ENCODE results near the gene EHMT1.
"Not testable (repeated sequence)": the region's sequence is repeated elsewhere in the genome, so short reads cannot be mapped to it uniquely, and the experiment has no call there.

- not testable (repeated sequence) for TF ChIP-seq CTCF (conservative IDR thresholded peaks at IDR 0.05; ENCODE audit: low read depth in 2 of 2); EZH2 (IDR thresholded peaks at IDR 0.05; ENCODE audit: low read depth, unreplicated experiment); POLR2AphosphoS5 (IDR thresholded peaks at IDR 0.05; ENCODE audit: low read depth); ETS1 (IDR thresholded peaks at IDR 0.05); JUNB (IDR thresholded peaks at IDR 0.05; ENCODE audit: unreplicated experiment); ZNF331 (CRISPR knock-in tag; IDR thresholded peaks at IDR 0.05; ENCODE audit: low read depth); EZH2phosphoT487 (IDR thresholded peaks at IDR 0.05; ENCODE audit: unreplicated experiment); REST (IDR thresholded peaks at IDR 0.05; ENCODE audit: unreplicated experiment); CREB1 (CRISPR knock-in tag; IDR thresholded peaks at IDR 0.05; ENCODE audit: low read depth)
Measured at GRCh38 chr9:137809726-137810450, 191.1 kb downstream of the EHMT1 start.
